T-cell (primary cell): Measurements from ENCODE around the gene SHISAL1. TPM values are rescaled to one million over a fixed set of nuclear protein-coding genes. Genes with fewer than 3 reads are reported as not detected.
"Not testable (repeated sequence)": the region's sequence is repeated elsewhere in the genome, so short reads cannot be mapped to it uniquely, and the experiment has no call there.

Source experiments
- ATAC-seq, 4 experiments: fragments of 200-7000 bp in 3 of 4; fragments of 150-1000 bp in 1 of 4; cut with Tn5 transposase; replicated peaks in 1 of 4; 1 replicate in 3 of 4; 2 replicates in 1 of 4; pipeline ENCODE4 v1.10.0; 2021; ENCODE audit warnings: moderate library complexity in 3 of 4, mild to moderate bottlenecking in 2 of 4, moderate number of reproducible peaks in 1 of 4
- CTCF ChIA-PET, 2 donors: fragments of 300-600 bp; sonication (Branson Sonifier 250); formaldehyde crosslinking; loops; one replicate each; lab custom pipeline; 2022; ENCODE audit warnings: antibody characterized with exemption in 2 of 2; lab: Charles Lee
- POLR2A ChIA-PET, 2 donors: fragments of 300-600 bp; sonication (Branson Sonifier 250); formaldehyde crosslinking; loops; one replicate each; lab custom pipeline; 2022; ENCODE audit warnings: antibody characterized with exemption in 2 of 2; lab: Charles Lee
- DNase-seq, 35 experiments: peaks; one replicate each; pipeline versions ENCODE4 v3.0.0 to v3.0.0-alpha.2; 2013 to 2023
- H3K27ac ChIP-seq: one replicate; pipeline ENCODE4 v1.5.1; 2013; ENCODE audit warnings: low read length
- H3K27me3 ChIP-seq, 2 experiments: replicated peaks in 1 of 2; 1 replicate in 1 of 2; 2 replicates in 1 of 2; pipeline versions ENCODE4 v1.6.1 to v1.7.0; 2013; ENCODE audit warnings: low read length in 1 of 2, mixed read lengths in 1 of 2; ENCODE audit not compliant: control insufficient read depth in 2 of 2, insufficient read depth in 2 of 2; ENCODE audit errors: extremely low read depth in 1 of 2
- H3K36me3 ChIP-seq, 2 donors: 1 replicate in 1 of 2; 2 replicates in 1 of 2; pipeline versions ENCODE4 v1.6.1 to v1.7.0; 2013; ENCODE audit warnings: low read length in 1 of 2; ENCODE audit not compliant: control insufficient read depth in 2 of 2, insufficient read depth in 1 of 2; ENCODE audit errors: extremely low read depth in 1 of 2
- H3K4me1 ChIP-seq, 2 experiments: 1 replicate in 1 of 2; 2 replicates in 1 of 2; pipeline versions ENCODE4 v1.6.1 to v1.7.0; 2013; ENCODE audit warnings: low read length in 2 of 2, mixed read lengths in 1 of 2; ENCODE audit not compliant: insufficient read depth in 2 of 2, control insufficient read depth in 1 of 2; ENCODE audit errors: extremely low read depth in 1 of 2
- H3K4me3 ChIP-seq, 2 donors: 1 replicate in 1 of 2; 2 replicates in 1 of 2; pipeline versions ENCODE4 v1.5.1 to v1.7.0; 2013; ENCODE audit warnings: mild to moderate bottlenecking in 2 of 2, low read length in 1 of 2, moderate library complexity in 1 of 2; ENCODE audit not compliant: control insufficient read depth in 1 of 2; ENCODE audit errors: extremely low read depth in 1 of 2
- H3K9me3 ChIP-seq: 2 replicates; pipeline ENCODE4 v1.7.0; 2013
- H3K27ac Mint-ChIP-seq, 2 donors: one replicate each; pipeline ENCODE4 v1.8.0; 2020 to 2021; ENCODE audit warnings: mild to moderate bottlenecking in 2 of 2, mixed read lengths in 2 of 2
- H3K27me3 Mint-ChIP-seq, 2 donors: one replicate each; pipeline ENCODE4 v1.8.0; 2021 to 2022; ENCODE audit warnings: mixed read lengths in 2 of 2
- H3K36me3 Mint-ChIP-seq: one replicate; pipeline ENCODE4 v1.8.0; 2021; ENCODE audit warnings: mixed read lengths
- H3K4me1 Mint-ChIP-seq, 3 donors: one replicate each; pipeline ENCODE4 v1.8.0; 2020 to 2022; ENCODE audit warnings: mixed read lengths in 3 of 3, mild to moderate bottlenecking in 1 of 3
- H3K4me3 Mint-ChIP-seq, 3 donors: one replicate each; pipeline ENCODE4 v1.8.0; 2020 to 2022; ENCODE audit warnings: mild to moderate bottlenecking in 3 of 3, mixed read lengths in 3 of 3, moderate library complexity in 3 of 3
- H3K9me3 Mint-ChIP-seq, 3 donors: one replicate each; pipeline ENCODE4 v1.8.0; 2020 to 2022; ENCODE audit warnings: mixed read lengths in 3 of 3
- WGBS: methylation state at CpG from one replicate; pipeline ENCODE4 v1.1.5; 2013; ENCODE audit warnings: missing lambda C conversion rate; ENCODE audit not compliant: insufficient coverage; 5-methylcytosine and 5-hydroxymethylcytosine counted together
- total RNA-seq, 35 experiments: library from RNA in 6 of 35; stranded (reverse) in 6 of 35; fragments of 120-200 nt in 1 of 35; gene quantifications; one replicate each; pipeline versions ENCODE4 v1.2.1 to v1.2.4 and lab custom pipeline; 2013 to 2026

SHISAL1 gene
- total RNA-seq, 5 donors from 2014 or later (not counting 1 experiment from before 2014, with no cell fraction given) = 0.03 to 0.06 TPM; not detected in 3

DNA sequence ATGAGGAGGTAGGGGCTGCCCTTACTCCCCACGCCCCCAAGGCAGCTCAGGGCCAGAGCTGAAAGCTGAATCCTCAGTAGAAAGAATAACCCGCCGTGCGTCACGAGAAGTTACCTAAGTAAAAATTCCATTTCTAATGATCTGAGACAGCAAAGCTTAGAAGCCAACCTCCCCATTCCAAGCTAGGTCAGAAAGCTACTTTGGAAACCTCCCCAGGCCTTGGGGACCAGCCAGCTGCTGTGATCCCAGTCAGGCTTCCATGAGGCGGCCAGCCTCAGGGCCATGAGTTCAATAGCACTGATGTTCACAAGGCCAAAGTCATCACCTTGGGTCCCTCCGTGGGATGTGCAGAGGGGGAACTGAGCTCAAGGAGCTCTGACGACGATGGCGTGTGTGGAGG is 6.9 kb downstream of the SHISAL1 start:
- no peaks in the 10 kb centered on the region for H3K4me1 Mint-ChIP-seq
- H3K4me3 ChIP-seq = no peak overlapping the region
- no peaks in the 10 kb centered on the region for H3K9me3 Mint-ChIP-seq
- H3K27me3 Mint-ChIP-seq = no peaks in the 10 kb centered on the region
- no peak overlapping the region for H3K27ac Mint-ChIP-seq
- no peaks in the 10 kb centered on the region for H3K36me3 Mint-ChIP-seq
- WGBS = 87% methylated on average over 7 of the region's 10 CpGs
- H3K4me1 ChIP-seq = no peaks in the 10 kb centered on the region
- POLR2A ChIA-PET = no interaction called here
- peaks cover 0 to 5% of the 10 kb centered on the region in 2 experiments for H3K27me3 ChIP-seq
- CTCF ChIA-PET = no interaction called here
- H3K27ac ChIP-seq = no peak overlapping the region
- DNase-seq (no peak), ATAC-seq (no peak)
- no peaks in the 10 kb centered on the region for H3K36me3 ChIP-seq
- no peak overlapping the region for H3K4me3 Mint-ChIP-seq
- no peaks in the 10 kb centered on the region for H3K9me3 ChIP-seq

DNA sequence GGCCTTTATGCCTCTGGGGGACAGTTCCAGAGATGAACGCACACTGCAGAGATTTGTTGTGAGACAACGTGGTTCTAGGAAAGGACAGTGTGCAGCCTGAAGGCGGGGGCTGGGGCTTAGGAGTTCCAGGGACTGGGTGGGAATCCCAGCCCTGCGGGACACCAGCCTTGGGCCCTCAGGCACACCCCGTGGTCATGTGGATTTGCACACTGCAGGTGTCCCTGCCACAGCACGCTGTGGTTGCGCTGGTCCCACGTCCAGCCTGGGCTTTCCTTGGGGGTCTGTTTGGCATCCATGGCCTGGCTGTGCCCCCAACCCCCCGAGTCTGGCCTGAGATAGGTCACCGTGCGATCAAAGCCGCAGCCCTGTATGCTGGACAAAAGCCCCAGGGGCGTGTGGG is 7.3 kb downstream of the SHISAL1 start:
- no peak overlapping the region for H3K4me3 Mint-ChIP-seq

DNA sequence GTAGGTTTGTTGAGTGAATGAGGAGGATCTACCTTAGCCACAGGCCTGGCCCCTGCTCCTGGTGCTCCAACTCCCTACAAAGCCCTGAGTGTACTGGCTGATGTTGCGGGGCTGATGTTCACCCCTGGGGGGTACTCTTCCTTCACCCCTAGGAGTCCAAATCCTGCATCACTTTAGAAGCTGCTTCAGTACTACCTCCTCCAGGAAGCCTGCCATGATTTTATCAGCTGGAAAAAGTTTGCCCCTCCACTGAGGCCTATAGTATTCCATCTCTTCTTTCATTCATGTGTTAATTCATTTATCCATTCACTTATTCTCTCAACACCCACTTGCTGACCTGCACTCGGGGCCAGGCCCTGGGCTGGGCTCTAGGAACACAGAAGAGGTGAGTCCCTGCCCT is 7.8 kb downstream of the SHISAL1 start:
- H3K27ac ChIP-seq = no peak overlapping the region
- no peaks in the 10 kb centered on the region for H3K9me3 ChIP-seq
- ChIA-PET POLR2A (no interaction called here), CTCF (no interaction called here)
- no peaks in the 10 kb centered on the region for H3K4me1 ChIP-seq
- no peaks in the 10 kb centered on the region for H3K36me3 ChIP-seq
- no peak overlapping the region for H3K4me3 ChIP-seq
- 88% methylated on average over 2 of the region's 2 CpGs for WGBS
- no peaks in the 10 kb centered on the region for H3K4me1 Mint-ChIP-seq
- no peak for ATAC-seq
- H3K36me3 Mint-ChIP-seq = no peaks in the 10 kb centered on the region
- peaks cover 0 to 10% of the 10 kb centered on the region in 2 experiments for H3K27me3 ChIP-seq
- H3K4me3 Mint-ChIP-seq = no peak overlapping the region
- H3K9me3 Mint-ChIP-seq = no peaks in the 10 kb centered on the region
- DNase-seq = no peak
- no peak overlapping the region for H3K27ac Mint-ChIP-seq
- peaks cover 3 to 6% of the 10 kb centered on the region in 2 donors for H3K27me3 Mint-ChIP-seq

More for the DNA sequence above, 7.3 kb downstream of the SHISAL1 start:
- CTCF ChIA-PET = no interaction called here
- H3K27ac ChIP-seq = no peak overlapping the region
- H3K4me1 ChIP-seq = no peaks in the 10 kb centered on the region
- 72% methylated on average over 8 of the region's 13 CpGs for WGBS
- H3K27ac Mint-ChIP-seq = no peak overlapping the region
- H3K4me1 Mint-ChIP-seq = no peaks in the 10 kb centered on the region
- no peak for ATAC-seq
- H3K9me3 Mint-ChIP-seq = no peaks in the 10 kb centered on the region
- no peak overlapping the region for H3K4me3 ChIP-seq
- H3K9me3 ChIP-seq = no peaks in the 10 kb centered on the region
- H3K36me3 Mint-ChIP-seq = no peaks in the 10 kb centered on the region
- H3K27me3 ChIP-seq = peaks cover 0 to 5% of the 10 kb centered on the region in 2 experiments
- POLR2A ChIA-PET = no interaction called here
- H3K36me3 ChIP-seq = no peaks in the 10 kb centered on the region
- peaks cover 0 to 2% of the 10 kb centered on the region in 2 donors for H3K27me3 Mint-ChIP-seq
- DNase-seq = no peak

DNA sequence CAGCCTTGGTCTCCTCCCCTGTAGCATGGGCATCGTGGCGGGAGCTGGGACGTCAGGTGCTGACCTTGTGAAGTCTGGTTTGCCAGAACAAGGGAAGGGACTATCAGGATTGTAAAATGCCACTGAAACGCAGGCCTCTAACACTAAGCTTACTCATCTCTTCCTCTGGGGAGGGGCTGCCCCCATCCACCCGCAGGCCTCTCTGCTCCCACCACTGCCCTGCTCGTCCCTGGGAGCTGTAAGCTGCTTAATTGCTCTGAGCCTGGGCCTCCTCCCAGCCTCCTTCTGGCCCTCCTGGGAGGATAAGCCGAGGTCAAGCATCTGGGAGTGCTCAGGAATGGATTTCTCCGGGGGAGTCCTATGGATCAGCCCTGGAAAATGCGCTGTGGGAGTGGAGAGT is 8.4 kb downstream of the SHISAL1 start:
- 77% methylated on average over 6 of the region's 9 CpGs for WGBS
- Histone ChIP-seq H3K27me3 (peaks cover 0 to 10% of the 10 kb centered on the region in 2 experiments), H3K4me1 (no peaks in the 10 kb centered on the region), H3K4me3 (no peak overlapping the region), H3K27ac (no peak overlapping the region), H3K36me3 (no peaks in the 10 kb centered on the region), H3K9me3 (no peaks in the 10 kb centered on the region)
- Mint-ChIP-seq H3K9me3 (no peaks in the 10 kb centered on the region), H3K4me3 (no peak overlapping the region), H3K27me3 (peaks cover 6 to 11% of the 10 kb centered on the region in 2 donors), H3K36me3 (no peaks in the 10 kb centered on the region), H3K27ac (no peak overlapping the region), H3K4me1 (no peaks in the 10 kb centered on the region)
- ATAC-seq (no peak), DNase-seq (no peak)
- POLR2A ChIA-PET = no interaction called here
- CTCF ChIA-PET = no interaction called here

DNA sequence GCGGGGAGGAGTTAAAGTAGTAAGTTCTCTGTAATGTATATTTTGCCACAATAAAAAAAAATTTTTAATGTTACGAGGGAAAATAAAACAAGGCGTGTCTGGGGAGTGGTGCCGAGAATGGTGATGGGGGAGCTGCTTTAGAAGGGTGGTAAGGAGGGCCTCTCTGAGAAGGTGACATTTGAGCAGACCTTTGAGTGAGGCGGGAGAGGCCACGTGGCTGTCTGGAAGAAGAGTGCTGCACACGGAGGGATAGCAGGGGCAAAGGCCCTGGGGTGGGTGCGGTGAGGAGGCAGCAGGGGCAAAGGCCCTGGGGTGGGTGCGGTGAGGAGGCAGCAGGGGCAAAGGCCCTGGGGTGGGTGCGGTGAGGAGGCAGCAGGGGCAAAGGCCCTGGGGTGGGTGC is 10.4 kb downstream of the SHISAL1 start:
- H3K36me3 Mint-ChIP-seq, H3K4me1 ChIP-seq, H3K4me3 ChIP-seq, H3K36me3 ChIP-seq, DNase-seq, H3K27ac ChIP-seq, ATAC-seq, CTCF ChIA-PET, H3K9me3 ChIP-seq, POLR2A ChIA-PET, H3K9me3 Mint-ChIP-seq, H3K4me1 Mint-ChIP-seq, H3K4me3 Mint-ChIP-seq, H3K27ac Mint-ChIP-seq: not testable (repeated sequence)
- peaks cover 6 to 11% of the 10 kb centered on the region in 2 donors for H3K27me3 Mint-ChIP-seq
- H3K27me3 ChIP-seq = peaks cover 0 to 14% of the 10 kb centered on the region in 2 experiments
- WGBS = 93% methylated on average over 6 of the region's 10 CpGs

DNA sequence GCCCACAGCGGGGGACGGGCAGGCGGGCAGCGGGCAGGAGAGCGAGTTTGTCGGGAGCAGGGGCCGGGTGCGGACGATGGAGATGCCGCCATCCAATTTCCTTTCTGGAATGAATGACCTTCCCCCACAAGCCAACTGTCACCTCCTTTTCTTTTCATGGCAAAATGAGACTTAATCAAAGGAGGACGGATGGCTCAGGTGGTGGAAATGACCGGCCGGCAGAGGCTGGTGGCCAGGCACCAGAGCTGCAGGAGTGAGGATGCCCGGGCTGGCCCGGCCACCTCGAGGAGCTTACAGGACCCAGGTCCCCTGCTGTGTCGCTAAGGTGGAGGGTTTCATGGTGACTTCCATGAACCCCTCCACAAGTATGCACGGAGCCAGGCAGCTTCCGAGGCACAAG is 11.7 kb downstream of the SHISAL1 start:
- no peaks in the 10 kb centered on the region for H3K9me3 Mint-ChIP-seq

DNA sequence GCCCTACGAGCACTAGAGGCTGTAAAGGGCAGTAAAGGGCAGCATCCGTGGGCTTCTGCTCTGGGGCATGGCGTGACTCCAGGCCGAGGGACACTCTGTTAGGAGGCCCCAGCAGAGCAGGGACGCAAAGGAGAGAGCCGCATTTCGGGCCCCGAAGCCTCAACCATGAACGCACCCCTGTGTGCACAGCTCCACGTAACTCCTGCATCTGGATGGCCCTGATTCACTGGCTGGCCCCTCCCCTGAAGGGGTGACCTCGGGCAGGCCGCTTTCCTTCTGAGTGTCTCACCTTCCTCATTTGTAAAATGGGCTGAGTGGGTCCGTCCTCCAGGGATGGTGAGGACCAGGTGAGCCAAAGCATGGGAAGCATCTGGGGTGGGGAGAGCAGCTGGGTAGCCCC is 13.6 kb downstream of the SHISAL1 start:
- CTCF ChIA-PET = no interaction called here
- Histone ChIP-seq H3K9me3 (no peaks in the 10 kb centered on the region), H3K27ac (no peak overlapping the region), H3K36me3 (no peaks in the 10 kb centered on the region), H3K4me3 (no peak overlapping the region), H3K27me3 (peaks cover 0 to 14% of the 10 kb centered on the region in 2 experiments), H3K4me1 (no peaks in the 10 kb centered on the region)
- ATAC-seq (no peak), DNase-seq (no peak)
- whole genome bisulfite sequencing = 81% methylated on average over 10 of the region's 13 CpGs
- H3K4me1 Mint-ChIP-seq = no peaks in the 10 kb centered on the region
- H3K36me3 Mint-ChIP-seq = no peaks in the 10 kb centered on the region
- H3K9me3 Mint-ChIP-seq = peaks cover 0 to 4% (median 0%) of the 10 kb centered on the region in 3 donors
- peaks cover 6 to 12% of the 10 kb centered on the region in 2 donors for H3K27me3 Mint-ChIP-seq
- no peak overlapping the region for H3K27ac Mint-ChIP-seq
- POLR2A ChIA-PET = no interaction called here
- no peak overlapping the region for H3K4me3 Mint-ChIP-seq

More for the DNA sequence above, 11.7 kb downstream of the SHISAL1 start:
- Mint-ChIP-seq H3K36me3 (no peaks in the 10 kb centered on the region), H3K4me1 (no peaks in the 10 kb centered on the region), H3K27me3 (peaks cover 6 to 11% of the 10 kb centered on the region in 2 donors), H3K27ac (no peak overlapping the region), H3K4me3 (no peak overlapping the region)
- no peaks in the 10 kb centered on the region for H3K4me1 ChIP-seq
- ChIA-PET CTCF (no interaction called here), POLR2A (no interaction called here)
- H3K36me3 ChIP-seq = no peaks in the 10 kb centered on the region
- ATAC-seq (no peak), DNase-seq (no peak)
- no peak overlapping the region for H3K4me3 ChIP-seq
- H3K9me3 ChIP-seq = no peaks in the 10 kb centered on the region
- H3K27me3 ChIP-seq = peaks cover 0 to 14% of the 10 kb centered on the region in 2 experiments
- no peak overlapping the region for H3K27ac ChIP-seq
- 96% methylated on average over 9 of the region's 19 CpGs for WGBS
